Frontal cortex (tissue), 4 donors: ENCODE measurements around the gene RANBP17. TPM values are rescaled to one million over a fixed set of nuclear protein-coding genes. Genes with fewer than 3 reads are reported as not detected.
"Not testable (repeated sequence)": the region's sequence is repeated elsewhere in the genome, so short reads cannot be mapped to it uniquely, and the experiment has no call there.

Experiments
- DNase-seq, 2 donors: peaks; one replicate each; pipeline ENCODE4 v3.0.0; 2012; ENCODE audit warnings: low spot score in 2 of 2
- FAIRE-seq: peaks from 2 replicates; lab custom pipeline; 2012; peaks lifted over from hg19 to GRCh38; lab: Jason Lieb, UNC
- total RNA-seq: library from RNA; depleted of rRNA; stranded (reverse); fragments of >200 nt; gene quantifications from one replicate; pipeline ENCODE4 v1.2.3, GENCODE V29; 2014
- donor health status: control.
- donor health status: control.
- donor health status: control.

Gene RANBP17
- total RNA-seq: 190 TPM

GRCh38 chr5:170861917-170862766 is at the start of gene RANBP17:
Gene RANBP17, plus strand, starts transcription at chr5:170862018.
- DNase-seq: peak; percentile 62 to 72
- FAIRE-seq: no peak

GRCh38 chr5:170813231-170813630 is 48.6 kb upstream of the RANBP17 start:
- DNase-seq (no peak), FAIRE-seq (no peak)

- DNase-seq: no peak
- FAIRE-seq: no peak
Observed at GRCh38 chr5:170817195-170817594, 44.6 kb upstream of the RANBP17 start.

- no peak for DNase-seq
- FAIRE-seq: no peak
Observed at GRCh38 chr5:170818232-170818631, 43.6 kb upstream of the RANBP17 start.

- DNase-seq: no peak
- FAIRE-seq: no peak
Observed at GRCh38 chr5:170819824-170820223, 42.0 kb upstream of the RANBP17 start.

- FAIRE-seq (no peak), DNase-seq (no peak)
Observed at GRCh38 chr5:170821257-170821800, 40.5 kb upstream of the RANBP17 start.

GRCh38 chr5:170826117-170826516 is 35.7 kb upstream of the RANBP17 start:
- DNase-seq (no peak), FAIRE-seq (no peak)

GRCh38 chr5:170832241-170832640 is 29.6 kb upstream of the RANBP17 start:
- FAIRE-seq (no peak), DNase-seq (no peak)

GRCh38 chr5:170833981-170834380 is 27.8 kb upstream of the RANBP17 start:
- not testable (repeated sequence) for DNase-seq, FAIRE-seq

- no peak for FAIRE-seq
Observed at GRCh38 chr5:170836226-170836625, 25.6 kb upstream of the RANBP17 start.

GRCh38 chr5:170843870-170844269 is 17.9 kb upstream of the RANBP17 start:
- FAIRE-seq (no peak), DNase-seq (no peak)

More at GRCh38 chr5:170836226-170836625, 25.6 kb upstream of the RANBP17 start:
- no peak for DNase-seq

GRCh38 chr5:170844651-170845050 is 17.2 kb upstream of the RANBP17 start:
- DNase-seq (no peak), FAIRE-seq (no peak)

GRCh38 chr5:170846416-170846815 is 15.4 kb upstream of the RANBP17 start:
- FAIRE-seq (no peak), DNase-seq (no peak)

- no peak for FAIRE-seq
- DNase-seq: no peak
Observed at GRCh38 chr5:170846846-170847245, 15.0 kb upstream of the RANBP17 start.

- DNase-seq (no peak), FAIRE-seq (no peak)
Observed at GRCh38 chr5:170848033-170848432, 13.8 kb upstream of the RANBP17 start.

- FAIRE-seq: no peak
- DNase-seq: no peak
Observed at GRCh38 chr5:170849374-170849773, 12.4 kb upstream of the RANBP17 start.

GRCh38 chr5:170854566-170854965 is 7.3 kb upstream of the RANBP17 start:
- DNase-seq (no peak), FAIRE-seq (no peak)

- FAIRE-seq: no peak
- DNase-seq: no peak
Observed at GRCh38 chr5:170857066-170857465, 4.8 kb upstream of the RANBP17 start.

- DNase-seq (no peak), FAIRE-seq (no peak)
Observed at GRCh38 chr5:170860415-170860814, 1.4 kb upstream of the RANBP17 start.

- FAIRE-seq: no peak
- no peak for DNase-seq
Observed at GRCh38 chr5:170860818-170861666, 776 bp upstream of the RANBP17 start.

GRCh38 chr5:170861667-170861916 is 226 bp upstream of the RANBP17 start:
- DNase-seq (no peak), FAIRE-seq (no peak)
